AG10803 (cell line): ENCODE data around the gene SRMS.

ENCODE experiments used
- DNase-seq: peaks from one replicate; pipeline ENCODE4 v3.0.0; 2010; ENCODE audit warnings: low read depth
- H3K4me3 ChIP-seq: 2 replicates; pipeline ENCODE4 v1.5.1; 2011; ENCODE audit warnings: mild to moderate bottlenecking, low read length, control low read depth
- TF ChIP-seq, protein P1 (sequence below): conservative IDR thresholded peaks from 2 replicates; pipeline ENCODE4 v1.5.1; 2011; ENCODE audit warnings: mild to moderate bottlenecking, low read length, control low read depth, inconsistent platforms

SRMS gene

DNA sequence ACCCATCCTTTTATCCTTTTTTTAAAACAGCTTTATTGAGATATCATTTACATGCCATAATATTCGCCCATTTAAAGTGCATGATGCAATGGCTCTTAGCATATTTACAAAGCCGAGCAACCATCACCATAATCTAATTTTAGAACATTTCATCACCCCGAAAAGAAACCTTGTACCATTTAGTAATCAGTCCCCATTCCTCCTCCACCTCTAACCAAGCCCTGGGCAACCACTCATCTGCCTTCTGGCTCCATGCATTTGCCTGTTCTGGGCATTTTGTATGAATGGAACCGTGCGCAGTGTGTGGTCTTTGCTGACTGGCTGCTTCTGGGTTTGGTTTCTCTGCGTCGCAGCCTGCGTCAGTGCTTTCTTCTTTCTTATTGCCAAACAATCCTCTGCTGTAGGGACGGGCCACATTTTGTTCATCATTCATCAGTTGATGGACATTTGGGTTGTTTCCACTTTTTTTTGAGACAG lies 38.4 kb downstream of the SRMS start:
- TF ChIP-seq, protein P1, sequence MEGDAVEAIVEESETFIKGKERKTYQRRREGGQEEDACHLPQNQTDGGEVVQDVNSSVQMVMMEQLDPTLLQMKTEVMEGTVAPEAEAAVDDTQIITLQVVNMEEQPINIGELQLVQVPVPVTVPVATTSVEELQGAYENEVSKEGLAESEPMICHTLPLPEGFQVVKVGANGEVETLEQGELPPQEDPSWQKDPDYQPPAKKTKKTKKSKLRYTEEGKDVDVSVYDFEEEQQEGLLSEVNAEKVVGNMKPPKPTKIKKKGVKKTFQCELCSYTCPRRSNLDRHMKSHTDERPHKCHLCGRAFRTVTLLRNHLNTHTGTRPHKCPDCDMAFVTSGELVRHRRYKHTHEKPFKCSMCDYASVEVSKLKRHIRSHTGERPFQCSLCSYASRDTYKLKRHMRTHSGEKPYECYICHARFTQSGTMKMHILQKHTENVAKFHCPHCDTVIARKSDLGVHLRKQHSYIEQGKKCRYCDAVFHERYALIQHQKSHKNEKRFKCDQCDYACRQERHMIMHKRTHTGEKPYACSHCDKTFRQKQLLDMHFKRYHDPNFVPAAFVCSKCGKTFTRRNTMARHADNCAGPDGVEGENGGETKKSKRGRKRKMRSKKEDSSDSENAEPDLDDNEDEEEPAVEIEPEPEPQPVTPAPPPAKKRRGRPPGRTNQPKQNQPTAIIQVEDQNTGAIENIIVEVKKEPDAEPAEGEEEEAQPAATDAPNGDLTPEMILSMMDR = no peak
- no peak overlapping the region for H3K4me3 ChIP-seq
- DNase-seq = peak; percentile 32

- DNase-seq = no peak
- TF ChIP-seq, protein P1 = no peak
- no peak overlapping the region for H3K4me3 ChIP-seq
Measured at GRCh38 chr20:63508072-63508768, 39.3 kb downstream of the SRMS start.

DNA sequence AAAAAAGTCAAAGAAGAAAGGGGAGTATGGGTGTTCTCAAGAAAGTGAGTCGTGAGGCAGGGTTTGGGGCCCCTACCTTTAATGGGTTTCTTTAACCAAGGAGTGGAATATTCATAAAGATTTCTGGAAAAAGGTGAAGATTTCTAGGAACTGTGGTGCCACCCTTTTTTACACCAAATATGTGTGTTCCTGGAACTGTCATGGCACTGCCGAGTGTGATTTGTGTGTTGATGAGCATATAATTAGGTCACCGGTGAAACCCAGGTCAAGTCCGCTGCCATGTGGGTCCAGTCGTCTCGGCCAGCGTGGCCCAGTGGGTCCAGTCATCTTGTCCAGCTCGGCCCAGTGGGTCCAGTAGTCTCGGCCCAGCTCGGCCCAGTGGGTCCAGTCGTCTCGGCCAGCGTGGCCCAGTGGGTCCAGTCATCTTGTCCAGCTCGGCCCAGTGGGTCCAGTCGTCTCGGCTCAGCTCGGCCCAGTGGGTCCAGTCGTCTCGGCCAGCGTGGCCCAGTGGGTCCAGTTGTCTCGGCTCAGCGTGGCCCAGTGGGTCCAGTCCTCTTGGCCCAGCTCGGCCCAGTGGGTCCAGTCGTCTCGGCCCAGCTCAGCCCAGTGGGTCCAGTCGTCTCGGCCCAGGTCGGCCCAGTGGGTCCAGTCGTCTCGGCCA lies 40.3 kb downstream of the SRMS start:
- no peak overlapping the region for H3K4me3 ChIP-seq
- DNase-seq = no peak
- TF ChIP-seq, protein P1 = no peak

- DNase-seq = no peak
- H3K4me3 ChIP-seq = no peak overlapping the region
- TF ChIP-seq, protein P1 = no peak
Measured at GRCh38 chr20:63505723-63506122, 41.8 kb downstream of the SRMS start.

DNA sequence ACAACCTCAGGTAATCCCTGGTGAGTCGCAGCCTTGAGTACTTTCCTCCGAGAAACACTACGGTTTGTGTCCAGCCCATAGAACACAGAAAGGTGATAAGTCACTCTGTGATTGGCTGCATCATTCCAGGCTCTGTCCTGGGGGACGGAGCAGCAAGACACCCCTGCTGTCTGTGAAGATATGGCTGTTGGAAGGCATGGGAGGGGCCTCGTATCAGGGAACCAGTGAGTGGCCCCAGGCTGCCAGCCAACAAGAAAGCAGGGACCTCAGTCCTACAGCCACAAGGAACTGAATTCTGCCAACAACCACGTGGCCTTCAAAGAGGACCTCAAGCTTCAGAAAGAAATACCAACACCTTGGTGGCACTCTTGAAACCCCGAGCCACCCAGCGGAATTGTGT lies 42.3 kb downstream of the SRMS start:
- TF ChIP-seq, protein P1 = no peak
- no peak overlapping the region for H3K4me3 ChIP-seq
- no peak for DNase-seq

DNA sequence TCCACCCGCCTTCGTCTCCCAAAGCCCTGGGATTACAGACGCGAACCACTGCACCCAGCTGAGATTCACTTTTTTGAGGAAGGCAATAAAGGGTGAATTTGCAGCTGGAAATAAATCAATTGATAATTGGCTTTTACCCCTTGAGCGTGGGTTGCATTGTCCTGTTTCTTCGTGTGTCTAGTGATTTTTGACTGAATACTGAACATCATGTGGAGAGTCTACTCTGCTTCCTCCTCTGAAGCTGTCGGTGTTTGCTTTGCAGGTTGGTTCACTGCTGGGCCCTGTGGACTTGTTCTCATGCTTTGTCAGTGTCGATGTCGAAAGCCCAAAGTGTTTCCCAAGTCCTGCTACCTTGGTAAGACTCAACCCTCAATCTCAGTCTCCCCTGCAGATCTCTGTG lies 42.9 kb downstream of the SRMS start:
- TF ChIP-seq, protein P1 = no peak
- H3K4me3 ChIP-seq = no peak overlapping the region

DNA sequence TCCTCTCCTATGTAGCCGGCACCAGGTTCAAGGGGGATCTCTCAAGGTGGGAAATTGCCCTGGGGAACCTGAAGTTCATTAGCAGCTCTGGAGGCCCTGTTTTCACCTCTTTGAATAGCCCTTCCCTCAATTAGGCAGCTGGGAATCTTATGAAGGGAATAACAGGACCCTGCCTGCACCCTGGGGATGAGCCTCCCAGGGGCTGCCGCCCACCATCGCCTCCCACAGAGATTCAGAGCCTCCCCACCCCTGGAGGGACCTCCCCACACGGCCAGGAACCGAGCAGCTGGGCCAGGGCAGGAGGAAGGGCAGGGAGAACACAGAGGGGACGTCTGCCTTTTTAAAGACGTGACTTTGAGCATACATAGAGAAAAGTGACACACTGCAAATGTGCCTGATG lies 44.0 kb downstream of the SRMS start:
- DNase-seq = no peak
- TF ChIP-seq, protein P1 = no peak
- no peak overlapping the region for H3K4me3 ChIP-seq

More for the DNA sequence above, 42.9 kb downstream of the SRMS start:
- no peak for DNase-seq
